Spleen (tissue), 7 donors: Measurements from ENCODE around the gene MRO.

Source experiments
- CTCF ChIP-seq, 11 experiments: fragments of 200-600 bp in 7 of 11; fragments of 450-650 bp in 4 of 11; sonication (generic) in 4 of 11; IDR thresholded peaks in 8 of 11; conservative IDR thresholded peaks in 3 of 11; 1 replicate in 7 of 11; 2 replicates in 4 of 11; pipeline versions ENCODE4 v1.4.0 to v1.8.0; 2016 to 2021; ENCODE audit warnings: antibody characterized with exemption in 11 of 11, inconsistent platforms in 4 of 11, mild to moderate bottlenecking in 1 of 11
- POLR2A ChIP-seq, 3 donors: fragments of 450-650 bp; IDR thresholded peaks; one replicate each; pipeline ENCODE4 v1.5.1; 2017; ENCODE audit warnings: antibody characterized with exemption in 3 of 3, mild to moderate bottlenecking in 1 of 3
- POLR2AphosphoS5 ChIP-seq, 3 donors: sonication (generic); formaldehyde crosslinking; IDR thresholded peaks; one replicate each; pipeline ENCODE4 v1.5.1; 2017; ENCODE audit warnings: antibody characterized with exemption in 3 of 3
- donor health status: DM: no; HTN: no; CAD: no; lungs with moderate emphysema.
- donor health status: DM: no; HTN: no; CAD: no.
- donor health status: DM: no; HTN: no; CAD: no.

GRCh38 chr18:50839341-50839740, 19.5 kb upstream of the MRO start:
- TF ChIP-seq POLR2A (IDR thresholded peaks at IDR 0.05) (no peak), CTCF (IDR thresholded peaks at IDR 0.05 in 8 of 11, conservative IDR thresholded peaks at IDR 0.05 in 3 of 11) (no peak), POLR2AphosphoS5 (IDR thresholded peaks at IDR 0.05) (no peak)
